ENCODE measurements around the gene SPATA33. TPM values are rescaled to one million over a fixed set of nuclear protein-coding genes. Genes with fewer than 3 reads are reported as not detected.

SPATA33 gene
- total RNA-seq, 6 experiments from 2014 or later: 1.8 to 5.0 (median 3.3) TPM

GRCh38 chr16:89613231-89613953 lies 44.2 kb upstream of the SPATA33 start, which contains the start of gene DPEP1:
TSS of gene DPEP1 (plus strand) at chr16:89613642. CDS start at chr16:89630411, 16,769 bp downstream.
- Histone ChIP-seq H3K27me3 (no peaks in the 10 kb centered on the region), H3K36me3 (no peaks in the 10 kb centered on the region), H3K4me3 (no peak within 1 kb of the TSS), H3K9me3 (no peaks in the 10 kb centered on the region), H3K27ac (no peak within 1 kb of the TSS), H3K4me1 (no peaks in the 10 kb centered on the region)
- no peak for TF ChIP-seq POLR2A (IDR thresholded peaks at IDR 0.05)
- TF ChIP-seq CTCF (IDR thresholded peaks at IDR 0.05): no peak
- intact Hi-C loops (cut with DNase I): no loop called here
- ATAC-seq (peak in 1 of 4 donors; percentile 25), DNase-seq (no peak)
- WGBS (ENCODE audit: insufficient coverage, low coverage, low lambda C conversion rate, missing lambda C conversion rate): 66% methylated on average over 5 of the region's 19 CpGs

GRCh38 chr16:89613954-89614459 lies 43.6 kb upstream of the SPATA33 start:
- WGBS (ENCODE audit: insufficient coverage, low coverage, low lambda C conversion rate, missing lambda C conversion rate): 80% methylated on average over 1 of the region's 22 CpGs
- no peak for DNase-seq
- intact Hi-C loops (cut with DNase I): no loop called here
- Histone ChIP-seq H3K36me3 (no peaks in the 10 kb centered on the region), H3K9me3 (no peaks in the 10 kb centered on the region), H3K4me1 (no peaks in the 10 kb centered on the region), H3K4me3 (no peak overlapping the region), H3K27ac (no peak overlapping the region), H3K27me3 (no peaks in the 10 kb centered on the region)
- no peak for ATAC-seq
- TF ChIP-seq CTCF (IDR thresholded peaks at IDR 0.05): no peak
- no peak for TF ChIP-seq POLR2A (IDR thresholded peaks at IDR 0.05)

GRCh38 chr16:89615176-89615575 lies 42.5 kb upstream of the SPATA33 start:
- TF ChIP-seq POLR2A (IDR thresholded peaks at IDR 0.05) (no peak), CTCF (IDR thresholded peaks at IDR 0.05) (no peak)
- intact Hi-C loops (cut with DNase I): no loop called here
- no peaks in the 10 kb centered on the region for H3K9me3 ChIP-seq
- no peaks in the 10 kb centered on the region for H3K4me1 ChIP-seq
- no peak overlapping the region for H3K4me3 ChIP-seq
- H3K27me3 ChIP-seq: no peaks in the 10 kb centered on the region
- no peaks in the 10 kb centered on the region for H3K36me3 ChIP-seq
- no CpG with 5 or more reads among the region's 13 CpGs for WGBS (ENCODE audit: insufficient coverage, low coverage, low lambda C conversion rate, missing lambda C conversion rate)
- ATAC-seq: peak in 2 of 4 donors; percentile 18 to 25
- no peak for DNase-seq
- no peak overlapping the region for H3K27ac ChIP-seq

- DNase-seq (peak in 1 of 3 donors; percentile 47), ATAC-seq (peak; percentile 42 to 67 (median 60))
- H3K9me3 ChIP-seq: no peaks in the 10 kb centered on the region
- intact Hi-C loops (cut with DNase I): no loop called here
- no peak overlapping the region for H3K4me3 ChIP-seq
- no peak overlapping the region for H3K27ac ChIP-seq
- 2% methylated on average over 8 of the region's 17 CpGs for WGBS (ENCODE audit: insufficient coverage, low coverage, low lambda C conversion rate, missing lambda C conversion rate)
- H3K27me3 ChIP-seq: no peaks in the 10 kb centered on the region
- TF ChIP-seq POLR2A (IDR thresholded peaks at IDR 0.05) (no peak), CTCF (IDR thresholded peaks at IDR 0.05) (peak; percentile 57 to 74 (median 62))
- H3K4me1 ChIP-seq: no peaks in the 10 kb centered on the region
- H3K36me3 ChIP-seq: no peaks in the 10 kb centered on the region
These were observed 42.0 kb upstream of the SPATA33 start for GRCh38 chr16:89615596-89616090.

Data from right lobe of liver (tissue), 6 donors.